ENCODE data around the gene PCNX2.

PCNX2 gene

DNA sequence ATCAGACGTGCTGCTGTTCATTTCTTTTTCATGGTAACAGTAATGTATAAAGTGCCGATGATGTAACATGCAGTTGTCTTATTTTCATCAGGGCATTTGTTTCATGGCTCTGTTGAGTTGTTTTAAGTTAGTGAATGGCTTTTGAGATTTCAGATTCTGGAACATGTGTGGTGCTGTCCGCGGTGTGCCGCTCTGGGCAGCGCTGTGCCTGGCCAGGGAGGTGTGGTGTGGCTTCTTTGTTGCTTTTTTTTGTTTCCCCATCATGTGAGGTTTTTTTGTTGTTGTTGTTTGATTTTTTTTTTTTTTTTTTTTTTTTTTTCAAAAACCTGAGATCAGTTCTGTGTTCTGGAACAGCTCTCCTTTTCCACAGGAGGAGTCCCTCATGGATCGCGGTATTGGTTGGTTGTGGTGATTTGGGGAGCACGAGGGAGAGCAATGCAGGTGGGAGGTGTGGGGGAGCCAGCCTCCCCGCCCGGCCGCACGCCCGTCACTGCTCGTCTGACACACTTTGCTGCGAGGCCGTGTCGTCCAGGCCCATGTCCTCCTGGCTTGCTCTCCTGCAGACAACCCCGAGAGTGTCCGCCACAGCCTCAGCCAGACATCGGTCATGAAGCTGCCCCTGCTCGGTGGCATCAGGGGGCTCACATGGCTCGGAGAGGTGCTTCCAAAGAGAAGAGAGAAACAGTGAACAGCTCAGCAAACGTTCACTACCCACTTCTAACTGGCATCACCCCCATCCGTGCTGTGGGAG, 311.5 kb downstream of the PCNX2 start:
- DNase-seq (ENCODE audit: low read depth), result no peak

DNA sequence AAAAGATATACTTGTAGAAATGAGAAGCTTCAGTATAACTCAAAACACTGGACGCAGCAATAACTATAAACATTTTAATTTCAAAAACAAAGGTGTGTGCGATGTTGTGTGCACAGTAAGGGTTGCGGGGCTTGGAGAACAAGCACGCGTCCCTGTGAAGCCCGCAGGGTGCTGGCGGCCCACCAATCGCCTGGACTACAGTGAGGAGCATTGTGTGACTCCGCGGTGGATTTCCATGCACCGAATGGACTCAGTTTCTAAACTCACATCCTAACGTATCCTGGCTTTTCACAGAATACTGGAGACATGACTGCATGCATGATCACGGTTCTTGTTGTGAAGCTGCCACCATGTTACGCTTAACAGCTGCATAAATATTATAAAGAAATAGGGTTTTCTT, 312.1 kb downstream of the PCNX2 start:
- DNase-seq (ENCODE audit: low read depth), result no peak

DNA sequence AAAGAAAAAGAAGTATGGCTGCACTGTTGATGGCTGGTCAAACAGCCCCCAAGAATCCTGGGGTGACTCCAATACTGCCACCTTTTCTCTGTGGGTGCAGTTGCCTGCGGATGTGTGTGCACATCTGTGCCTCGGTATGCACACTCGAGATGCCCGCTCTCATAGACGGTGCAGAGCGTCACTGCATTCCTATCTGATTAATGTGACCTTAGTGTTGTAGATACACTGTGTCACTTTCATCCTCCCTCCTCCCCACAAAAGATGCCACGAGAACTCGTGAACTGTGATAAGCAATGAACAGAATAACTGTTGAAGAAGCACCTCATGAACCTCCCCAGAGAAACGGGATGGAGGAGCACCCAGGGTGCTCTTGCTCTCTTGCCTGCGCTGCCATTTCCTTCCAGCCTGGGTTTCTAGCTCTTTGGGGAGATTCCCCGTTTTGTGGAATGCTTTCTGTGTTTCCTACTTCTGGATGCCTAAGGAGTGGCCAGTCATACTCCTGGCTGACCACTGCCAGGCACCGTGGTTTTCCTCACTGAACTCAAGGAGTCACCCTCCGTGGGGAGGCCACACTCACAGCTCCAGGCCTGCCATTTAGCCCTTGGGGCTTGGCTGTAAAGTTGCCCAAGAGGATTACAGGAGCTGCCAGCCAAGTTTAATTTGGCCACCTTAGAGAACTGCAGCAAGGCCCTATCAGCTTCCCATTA, 313.1 kb downstream of the PCNX2 start:
- no peak for DNase-seq (ENCODE audit: low read depth)

- no peak for DNase-seq (ENCODE audit: low read depth)
These were observed 314.5 kb downstream of the PCNX2 start for GRCh38 chr1:232980986-232981560.

GRCh38 chr1:232980355-232980978, 315.1 kb downstream of the PCNX2 start:
- DNase-seq (ENCODE audit: low read depth), result no peak

GRCh38 chr1:232979558-232979957, 316.0 kb downstream of the PCNX2 start:
- no peak for DNase-seq (ENCODE audit: low read depth)

DNA sequence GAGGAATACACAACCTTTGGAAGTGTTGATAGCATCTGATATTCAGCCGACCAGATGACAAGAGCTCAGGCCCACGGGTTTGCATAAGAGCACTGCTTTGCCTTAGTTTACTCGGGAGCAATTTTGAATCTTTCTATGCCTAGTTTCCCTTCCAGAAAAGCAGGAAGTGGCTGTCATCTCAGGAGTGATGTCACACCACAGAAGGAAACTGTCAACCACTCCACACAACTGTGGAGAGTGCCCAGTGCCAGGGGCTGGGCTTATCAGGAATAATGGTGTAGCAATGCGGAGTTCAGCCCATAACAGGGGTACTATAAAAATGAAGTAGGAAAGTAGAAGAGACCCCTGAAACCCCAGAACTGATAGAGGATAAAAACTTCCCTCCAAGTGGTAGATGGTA, 316.7 kb downstream of the PCNX2 start:
- no peak for DNase-seq (ENCODE audit: low read depth)

DNA sequence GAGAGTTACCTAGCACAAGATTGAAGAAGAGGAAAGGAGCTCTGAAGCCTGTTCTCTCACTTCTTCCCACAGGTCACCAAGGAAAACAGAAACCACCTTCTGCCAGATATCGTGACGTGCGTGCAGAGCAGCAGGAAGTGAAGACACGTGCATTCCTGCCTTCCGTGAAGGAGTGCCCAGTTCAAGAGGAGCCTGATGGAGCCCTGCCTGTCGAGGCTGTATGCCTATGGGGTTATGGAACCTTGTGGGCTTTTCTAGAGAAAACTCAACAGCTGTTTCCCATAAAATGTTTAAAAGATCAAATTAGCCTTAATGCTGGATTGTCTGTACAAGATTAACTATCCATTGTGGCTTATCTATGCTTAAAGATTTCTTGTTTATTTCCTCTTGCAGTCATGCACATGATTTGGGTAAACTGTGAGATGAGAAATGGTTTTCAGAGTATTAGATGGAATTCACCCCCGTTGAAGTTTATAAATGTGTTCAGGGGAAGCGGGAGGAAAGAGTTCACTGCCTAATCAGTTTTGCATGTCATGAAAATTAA, 317.4 kb downstream of the PCNX2 start:
- no peak for DNase-seq (ENCODE audit: low read depth)

DNA sequence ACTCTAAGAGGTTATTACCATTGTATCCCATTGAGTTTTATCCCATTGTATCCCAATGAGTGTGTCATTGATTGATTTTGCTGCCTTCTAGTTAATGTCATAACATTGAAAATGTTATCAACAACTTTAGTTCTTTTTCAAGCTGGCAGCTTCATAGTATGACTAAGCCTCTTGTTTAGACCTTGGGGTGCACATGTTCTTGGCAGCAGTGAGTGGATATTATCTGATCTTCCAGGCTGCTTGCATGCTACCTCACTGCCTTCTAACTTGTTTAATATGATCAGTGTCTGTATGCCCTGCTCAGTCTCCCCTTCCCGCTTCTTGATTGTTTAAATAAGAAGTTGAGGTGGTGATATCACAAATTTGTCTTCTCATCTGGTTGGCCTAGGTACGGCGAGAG, 320.6 kb downstream of the PCNX2 start:
- DNase-seq (ENCODE audit: low read depth), result no peak

DNA sequence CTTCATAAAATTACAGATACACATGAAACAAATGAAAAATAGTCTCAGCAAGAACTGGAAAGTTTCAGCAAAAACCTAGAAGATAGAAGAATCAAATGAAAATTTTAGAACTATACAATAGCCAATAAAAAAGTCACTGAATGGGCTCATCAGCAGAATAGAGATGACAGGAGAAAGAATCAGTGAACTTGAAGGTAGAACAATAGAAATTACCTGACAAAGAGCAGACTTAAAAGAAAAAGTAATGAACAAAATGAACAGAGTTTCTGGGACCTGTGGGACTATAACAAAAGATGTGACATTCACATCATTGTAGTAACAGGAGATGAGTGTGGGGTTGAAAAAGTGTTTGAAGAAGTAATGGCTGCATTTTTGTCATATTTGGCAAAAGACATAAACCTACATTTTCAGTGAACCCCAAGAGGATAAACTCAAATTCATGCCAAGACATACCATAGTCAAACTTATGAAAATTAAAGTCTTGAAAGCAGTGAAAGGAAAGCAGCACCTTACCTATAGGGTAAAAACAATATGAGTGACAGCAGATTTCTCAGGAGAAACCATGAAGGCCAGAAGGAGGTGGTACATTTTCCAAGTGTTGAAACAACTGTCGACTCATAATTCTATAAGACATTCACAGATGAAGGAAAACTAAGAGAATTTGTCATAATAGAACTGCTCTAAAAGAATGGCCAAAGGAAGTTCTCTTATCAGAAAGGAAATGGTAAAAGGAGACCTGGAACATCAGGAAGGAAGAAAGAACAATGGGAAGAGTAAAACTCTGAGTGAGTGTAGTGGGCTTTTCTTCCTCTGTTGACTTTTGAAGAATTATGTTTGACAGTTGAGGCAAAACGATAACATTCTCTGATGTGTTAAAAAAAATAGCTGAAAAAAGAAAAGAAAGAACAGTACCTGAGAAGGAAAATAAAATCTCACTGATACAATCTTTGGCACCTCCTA, 321.6 kb downstream of the PCNX2 start:
- no peak for DNase-seq (ENCODE audit: low read depth)

- no peak for DNase-seq (ENCODE audit: low read depth)
These were observed 325.0 kb downstream of the PCNX2 start for GRCh38 chr1:232970508-232970907.

- DNase-seq (ENCODE audit: low read depth), result no peak
These were observed 325.7 kb downstream of the PCNX2 start for GRCh38 chr1:232969799-232970198.

GRCh38 chr1:232968965-232969364, 326.6 kb downstream of the PCNX2 start:
- no peak for DNase-seq (ENCODE audit: low read depth)

GRCh38 chr1:232968391-232968790, 327.1 kb downstream of the PCNX2 start:
- DNase-seq (ENCODE audit: low read depth), result no peak

- no peak for DNase-seq (ENCODE audit: low read depth)
These were observed 328.9 kb downstream of the PCNX2 start for GRCh38 chr1:232966663-232967062.

GRCh38 chr1:232965912-232966217, 329.7 kb downstream of the PCNX2 start:
- no peak for DNase-seq (ENCODE audit: low read depth)

DNA sequence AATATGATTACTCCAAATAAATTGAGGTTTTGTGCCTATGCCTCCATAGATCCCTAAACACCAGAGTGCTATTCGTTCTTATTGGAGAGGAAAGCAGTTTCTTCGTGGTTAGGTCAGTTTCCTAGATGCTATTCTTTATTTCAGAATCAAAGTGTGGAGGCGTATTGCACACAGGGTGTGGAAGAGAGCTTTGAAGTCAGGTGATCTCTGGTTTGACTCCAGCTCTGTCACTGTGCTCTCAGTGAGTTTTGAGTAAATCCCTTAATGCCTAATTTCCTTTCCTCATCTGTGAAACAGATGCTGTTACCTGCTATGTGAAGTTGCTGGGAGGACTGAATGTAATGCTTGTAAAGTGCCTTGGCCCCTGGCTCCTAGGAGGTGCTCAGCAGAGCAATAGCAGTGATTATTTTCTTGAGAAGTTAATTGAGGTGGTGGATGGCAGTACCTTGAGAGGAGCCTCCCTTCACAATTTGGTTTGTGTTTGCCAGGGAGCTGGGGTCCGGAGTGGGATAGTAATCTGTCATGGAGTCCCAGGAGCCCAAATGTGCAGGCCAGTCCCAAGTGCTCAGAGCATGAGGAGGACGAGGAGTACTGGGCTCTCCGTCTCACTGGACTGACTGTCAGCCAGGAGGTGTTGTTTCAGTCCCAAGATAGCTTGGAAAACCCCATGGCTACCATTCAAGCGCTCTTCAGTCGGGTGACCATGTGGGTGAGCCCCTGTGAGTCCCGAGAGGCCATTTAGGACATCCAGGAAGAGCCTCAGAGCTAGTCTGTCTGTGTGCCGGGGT, 330.2 kb downstream of the PCNX2 start:
- DNase-seq (ENCODE audit: low read depth), result no peak

DNA sequence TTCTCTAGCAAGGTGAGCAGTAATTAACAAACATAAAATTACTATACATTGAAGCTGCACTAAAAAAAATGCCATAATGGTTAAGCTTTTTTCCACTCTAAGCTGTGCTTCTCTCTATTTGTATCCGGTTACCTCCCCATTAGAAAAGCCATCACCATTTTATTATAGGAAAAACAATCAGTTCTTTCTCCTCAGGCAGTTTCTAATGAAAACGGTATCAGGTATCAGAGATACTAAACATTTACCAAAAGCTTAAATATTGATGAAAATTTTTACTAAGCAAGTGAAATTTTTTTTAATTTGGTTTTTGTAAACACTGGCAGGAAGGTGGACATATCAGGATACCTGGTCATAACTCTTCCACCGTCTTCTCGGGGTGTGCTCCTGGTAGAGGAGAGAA, 330.9 kb downstream of the PCNX2 start:
- no peak for DNase-seq (ENCODE audit: low read depth)

GRCh38 chr1:232962761-232963745, 332.5 kb downstream of the PCNX2 start:
- no peak for DNase-seq (ENCODE audit: low read depth)

GRCh38 chr1:232958067-232958466, 337.5 kb downstream of the PCNX2 start:
- no peak for DNase-seq (ENCODE audit: low read depth)
